IMR-90 (cell line): ENCODE results near the gene CALD1. TPM values are rescaled to one million over a fixed set of nuclear protein-coding genes. Genes with fewer than 3 reads are reported as not detected.

ENCODE experiments used
- ATAC-seq: fragments of 200-7000 bp; cut with Tn5 transposase; 2 replicates; pipeline ENCODE4 v1.9.1; 2020; ENCODE audit warnings: low read depth, mild to moderate bottlenecking, moderate library complexity
- BruUV-seq: library from RNA; stranded (reverse); fragments of 400-500 nt; replicated peaks from 2 replicates; lab custom pipeline; 2021; lab: Mats Ljungman, UMichigan
- CTCF ChIA-PET: fragments of 300-600 bp; formaldehyde crosslinking; extraction: SDS; loops from one replicate; lab custom pipeline; 2021; ENCODE audit warnings: antibody characterized with exemption; lab: Yijun Ruan, JAX
- POLR2A ChIA-PET: fragments of 300-600 bp; sonication (Branson Sonifier 250); formaldehyde crosslinking; loops from one replicate; lab custom pipeline; 2022; ENCODE audit warnings: antibody characterized with exemption; ENCODE audit not compliant: unreplicated experiment; lab: Charles Lee
- DNase-seq: peaks from one replicate; pipeline ENCODE4 v3.0.0; 2013
- H2AFZ ChIP-seq: replicated peaks from 2 replicates; pipeline ENCODE3; 2013; ENCODE audit warnings: low read length, mild to moderate bottlenecking; ENCODE audit not compliant: poor library complexity
- H2AK5ac ChIP-seq: 2 replicates; pipeline ENCODE4 v1.6.1; 2013; ENCODE audit warnings: low read depth, low read length, inconsistent platforms
- H2AK9ac ChIP-seq: replicated peaks from 2 replicates; pipeline ENCODE3; 2013; ENCODE audit warnings: mild to moderate bottlenecking, low read depth, low read length, moderate library complexity; ENCODE audit not compliant: poor library complexity
- H2BK120ac ChIP-seq: 2 replicates; pipeline ENCODE4 v1.6.1; 2013; ENCODE audit warnings: low read depth, low read length, inconsistent platforms
- H2BK15ac ChIP-seq: 3 replicates; pipeline ENCODE4 v1.6.1; 2013; ENCODE audit warnings: low read depth, low read length, inconsistent platforms
- H2BK20ac ChIP-seq: 2 replicates; pipeline ENCODE4 v1.6.1; 2013; ENCODE audit warnings: low read depth, mild to moderate bottlenecking, inconsistent platforms, low read length, moderate library complexity
- H2BK5ac ChIP-seq: 2 replicates; pipeline ENCODE4 v1.6.1; 2013; ENCODE audit warnings: mild to moderate bottlenecking, low read depth, low read length, inconsistent platforms; ENCODE audit not compliant: poor library complexity, severe bottlenecking
- H3K14ac ChIP-seq: replicated peaks from 2 replicates; pipeline ENCODE4 v1.6.1; 2013; ENCODE audit warnings: low read depth, low read length, inconsistent platforms
- H3K18ac ChIP-seq: 2 replicates; pipeline ENCODE4 v1.6.1; 2013; ENCODE audit warnings: low read depth, low read length, control low read depth
- H3K23ac ChIP-seq: 2 replicates; pipeline ENCODE4 v1.6.1; 2013; ENCODE audit warnings: low read depth, low read length, inconsistent platforms
- H3K27ac ChIP-seq: 2 replicates; pipeline ENCODE4 v1.5.1; 2013; ENCODE audit warnings: mild to moderate bottlenecking, control low read depth, low read length; ENCODE audit not compliant: insufficient read depth
- H3K27me3 ChIP-seq: 2 replicates; pipeline ENCODE4 v1.6.1; 2013; ENCODE audit warnings: low read length; ENCODE audit not compliant: control insufficient read depth, insufficient read depth
- H3K36me3 ChIP-seq: 2 replicates; pipeline ENCODE4 v1.6.1; 2013; ENCODE audit warnings: low read length, mixed read lengths; ENCODE audit not compliant: control insufficient read depth, insufficient read depth
- H3K4ac ChIP-seq: 2 replicates; pipeline ENCODE4 v1.6.1; 2013; ENCODE audit warnings: low read depth, low read length, inconsistent platforms
- H3K4me1 ChIP-seq: 2 replicates; pipeline ENCODE4 v1.6.1; 2013; ENCODE audit warnings: low read length, mixed read lengths; ENCODE audit not compliant: control insufficient read depth, insufficient read depth
- H3K4me2 ChIP-seq: 2 replicates; pipeline ENCODE4 v1.6.1; 2013; ENCODE audit warnings: low read depth, mild to moderate bottlenecking, control low read depth, low read length, moderate library complexity
- H3K4me3 ChIP-seq: 2 replicates; pipeline ENCODE4 v1.5.1; 2013; ENCODE audit warnings: low read depth, mild to moderate bottlenecking, control low read depth, low read length, moderate library complexity; ENCODE audit not compliant: insufficient read depth
- H3K56ac ChIP-seq: 2 replicates; pipeline ENCODE4 v1.6.1; 2013; ENCODE audit warnings: low read length, inconsistent platforms; ENCODE audit not compliant: insufficient read depth; ENCODE audit errors: extremely low read depth
- H3K79me1 ChIP-seq, 2 experiments: 2 replicates each; pipeline ENCODE4 v1.6.1; 2013; ENCODE audit warnings: low read length in 2 of 2, inconsistent platforms in 1 of 2, low read depth in 1 of 2
- H3K9ac ChIP-seq: 2 replicates; pipeline ENCODE4 v1.6.1; 2013; ENCODE audit warnings: low read depth, low read length, control low read depth
- H3K9me1 ChIP-seq: 2 replicates; pipeline ENCODE4 v1.6.1; 2013; ENCODE audit warnings: low read length, inconsistent platforms; ENCODE audit not compliant: insufficient read depth
- H3K9me3 ChIP-seq: 2 replicates; pipeline ENCODE4 v1.6.1; 2013; ENCODE audit warnings: low read length; ENCODE audit not compliant: control insufficient read depth, insufficient read depth
- H4K20me1 ChIP-seq: 2 replicates; pipeline ENCODE4 v1.6.1; 2013; ENCODE audit warnings: low read length, inconsistent platforms; ENCODE audit not compliant: insufficient read depth
- H4K5ac ChIP-seq: 2 replicates; pipeline ENCODE4 v1.6.1; 2013; ENCODE audit warnings: mild to moderate bottlenecking, low read depth, low read length, control low read depth
- H4K8ac ChIP-seq, 2 experiments: 2 replicates each; pipeline ENCODE4 v1.6.1; 2013; ENCODE audit warnings: low read depth in 2 of 2, low read length in 2 of 2, control low read depth in 1 of 2, inconsistent platforms in 1 of 2
- H4K91ac ChIP-seq: 2 replicates; pipeline ENCODE4 v1.6.1; 2013; ENCODE audit warnings: low read depth, low read length, inconsistent platforms; ENCODE audit not compliant: insufficient read depth
- BHLHE40 ChIP-seq: fragments of 150-350 bp; IDR thresholded peaks from 2 replicates; pipeline ENCODE4 v1.6.1; 2016; ENCODE audit warnings: mild to moderate bottlenecking, low read depth, low read length
- MXI1 ChIP-seq: IDR thresholded peaks from 2 replicates; pipeline ENCODE4 v1.6.1; 2012; ENCODE audit warnings: low read depth, mild to moderate bottlenecking, low read length, moderate library complexity, borderline replicate concordance
- NFE2L2 ChIP-seq: fragments of 150-350 bp; IDR thresholded peaks from 2 replicates; pipeline ENCODE4 v1.6.1; 2016; ENCODE audit warnings: low read depth, mild to moderate bottlenecking, low read length
- RAD21 ChIP-seq: IDR thresholded peaks from 2 replicates; pipeline ENCODE4 v1.6.1; 2012; ENCODE audit warnings: low read length, improper control_type of control experiment
- RFX5 ChIP-seq: IDR thresholded peaks from 2 replicates; pipeline ENCODE4 v1.8.0; 2012; ENCODE audit warnings: low read depth, mild to moderate bottlenecking, low read length, moderate library complexity
- SMC3 ChIP-seq: fragments of 150-350 bp; IDR thresholded peaks from 2 replicates; pipeline ENCODE4 v1.6.1; 2016; ENCODE audit warnings: low read depth, mild to moderate bottlenecking, antibody characterized with exemption, low read length, moderate library complexity
- WGBS, 2 experiments: methylation state at CpG; one replicate each; pipeline versions ENCODE4 v1.1.5 to v1.1.7; 2013; ENCODE audit warnings: missing lambda C conversion rate in 2 of 2; ENCODE audit not compliant: insufficient read length in 1 of 2; ENCODE audit errors: extremely low coverage in 2 of 2; 5-methylcytosine and 5-hydroxymethylcytosine counted together
- dilution Hi-C: fragments of 300-500 bp; cut with HindIII; formaldehyde crosslinking; loops from one replicate; pipeline ENCODE4 v1.14.3; 2018; ENCODE audit warnings: low sequenced_read_pairs; ENCODE audit not compliant: unreplicated experiment
- in situ Hi-C: fragments of 300-500 bp; cut with MboI; formaldehyde crosslinking; loops from 3 replicates; pipeline ENCODE4 v1.14.3; 2019; ENCODE audit warnings: low sequenced_read_pairs, inconsistent platforms, mixed read lengths
- intact Hi-C: fragments of 100-400 bp; cut with micrococcal nuclease; formaldehyde crosslinking; loops from 2 replicates; pipeline ENCODE4 v1.10.0; 2022
- polyA plus RNA-seq, 3 experiments: library from polyadenylated mRNA; depleted of rRNA; stranded (reverse); fragments of >200 nt; gene quantifications; 2 replicates each; pipeline ENCODE4 v1.2.3, GENCODE V29; 2012; ENCODE audit warnings: low replicate concordance in 1 of 3
- total RNA-seq: library from RNA; depleted of rRNA; stranded (reverse); fragments of >200 nt; gene quantifications from 2 replicates; pipeline ENCODE4 v1.2.3, GENCODE V29; 2012
- TF ChIP-seq, protein P1 (sequence below): fragments of 150-350 bp; IDR thresholded peaks from 2 replicates; pipeline ENCODE4 v1.6.1; 2017; ENCODE audit warnings: mild to moderate bottlenecking, antibody characterized with exemption, low read length, low read depth

Gene CALD1
- total and polyA plus RNA-seq, 2 of the 4 experiments (the other 2 are of a cell fraction): 375 to 487 TPM

DNA sequence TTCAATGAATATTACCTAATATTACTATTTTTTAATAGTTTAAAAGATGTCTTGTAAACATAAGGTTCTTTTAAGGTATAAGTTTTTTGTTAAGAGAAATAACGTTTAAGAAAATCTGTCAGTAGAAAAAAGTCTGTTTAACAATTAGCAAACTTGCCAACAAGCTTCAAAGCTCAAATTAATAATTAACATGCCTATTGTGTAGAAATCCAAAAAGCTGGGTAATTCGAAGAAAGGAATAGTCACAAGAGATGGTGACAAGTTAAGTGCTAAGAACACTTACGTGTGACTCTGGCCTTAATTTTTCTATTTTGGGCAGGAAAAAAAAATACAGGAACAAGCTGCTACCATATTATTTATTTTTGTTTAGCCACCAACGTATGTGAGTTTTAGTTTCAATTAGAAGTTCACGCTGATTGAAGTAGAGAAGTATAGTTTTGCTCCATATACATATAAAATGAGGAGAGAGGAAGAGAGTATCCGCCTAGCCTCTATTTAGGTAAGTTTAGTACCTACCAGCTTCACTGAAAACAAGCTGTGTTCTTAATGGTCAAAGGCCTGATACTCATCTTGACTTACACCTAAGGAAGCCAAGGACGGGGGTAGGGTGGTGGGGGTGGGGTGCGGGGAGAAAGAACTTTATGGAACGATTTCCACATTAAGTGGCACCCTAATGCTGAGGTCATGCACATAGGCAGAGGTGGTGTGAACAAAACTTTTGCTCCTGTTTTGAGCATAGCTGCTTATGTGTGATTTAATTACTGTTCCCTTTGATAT lies 163.4 kb downstream of the CALD1 start (continued):
- no peak for TF ChIP-seq NFE2L2

DNA sequence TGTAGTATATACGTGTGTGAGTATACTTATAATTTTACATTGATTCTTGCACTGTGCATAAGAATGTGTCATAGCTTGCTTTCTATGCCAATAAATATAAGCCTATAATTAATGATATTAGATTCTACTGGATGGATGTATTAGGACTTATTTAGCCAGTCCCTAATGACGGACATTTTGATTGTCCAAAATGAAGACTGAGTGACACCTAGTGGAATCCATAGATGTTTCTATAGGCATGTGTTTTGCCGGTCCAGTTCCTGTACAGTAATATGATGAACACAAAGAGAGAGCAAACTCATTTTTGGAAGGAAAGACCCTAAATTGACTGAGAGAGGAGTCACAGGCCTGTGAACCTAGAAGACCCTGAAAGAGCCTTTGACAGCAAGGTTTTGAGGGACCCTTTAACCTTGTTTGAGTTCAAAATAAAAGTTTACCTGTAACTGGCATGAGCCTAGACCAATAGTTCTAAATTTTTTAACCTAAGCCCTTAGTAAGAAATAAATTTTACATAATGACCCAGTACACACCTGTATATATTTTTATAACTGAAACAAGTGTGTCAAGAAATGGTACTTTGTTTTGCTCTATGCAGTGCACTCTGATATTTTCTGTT lies 164.5 kb downstream of the CALD1 start:
- Histone ChIP-seq H3K79me1 (peaks cover 14 to 59% of the 10 kb centered on the region in 2 experiments; a peak in 3 of 4 replicates), H2BK20ac (no peak overlapping the region), H3K9me3 (no peaks in the 10 kb centered on the region), H3K23ac (no peak overlapping the region), H4K20me1 (no peaks in the 10 kb centered on the region; the same call in 1 of the 2 replicates), H2AK5ac (no peak overlapping the region), H3K14ac (no peak overlapping the region), H3K4me2 (no peak overlapping the region), H3K27me3 (no peaks in the 10 kb centered on the region), H3K18ac (no peak overlapping the region), H3K9ac (no peak overlapping the region), H3K9me1 (peaks cover 8% of the 10 kb centered on the region), H3K4me3 (no peak overlapping the region), H3K27ac (no peak overlapping the region), H2AK9ac (no peak overlapping the region), H3K4ac (no peak overlapping the region), H4K5ac (no peak overlapping the region), H4K91ac (no peak overlapping the region), H3K36me3 (peaks cover 29% of the 10 kb centered on the region), H4K8ac (no peak overlapping the region), H2BK5ac (peak overlapping the region; percentile 8), H3K4me1 (peaks cover 10% of the 10 kb centered on the region), H2BK120ac (no peak overlapping the region), H2AFZ (no peak overlapping the region), H3K56ac (no peak overlapping the region), H2BK15ac (no peak overlapping the region)
- DNase-seq: peak; percentile 33
- ChIA-PET CTCF (no interaction called here), POLR2A (no interaction called here)
- intact Hi-C loops: no loop called here
- no peak for ATAC-seq
- in situ Hi-C loops: no loop called here
- no TSS peak for BruUV-seq
- TF ChIP-seq BHLHE40 (no peak), MXI1 (no peak), RFX5 (no peak), RAD21 (peak; percentile 32; the same call in 1 of the 2 replicates), SMC3 (0 out of 2 replicates have a peak, but pooled peaks have one; percentile 9)
- TF ChIP-seq, protein P1, sequence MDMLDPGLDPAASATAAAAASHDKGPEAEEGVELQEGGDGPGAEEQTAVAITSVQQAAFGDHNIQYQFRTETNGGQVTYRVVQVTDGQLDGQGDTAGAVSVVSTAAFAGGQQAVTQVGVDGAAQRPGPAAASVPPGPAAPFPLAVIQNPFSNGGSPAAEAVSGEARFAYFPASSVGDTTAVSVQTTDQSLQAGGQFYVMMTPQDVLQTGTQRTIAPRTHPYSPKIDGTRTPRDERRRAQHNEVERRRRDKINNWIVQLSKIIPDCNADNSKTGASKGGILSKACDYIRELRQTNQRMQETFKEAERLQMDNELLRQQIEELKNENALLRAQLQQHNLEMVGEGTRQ: no peak
- WGBS, 2 experiments: 100% methylated on average over 1 of the region's 3 CpGs; no CpG with 5 or more reads in 1 of the 2 experiments
- dilution Hi-C loops: no loop called here
